HG03378 (cell line): Measurements from ENCODE around the gene CLDN34.
A peak's percentile ranks its signal among the peaks of the same experiment; 100 is the strongest.

Source experiments
- ATAC-seq: cut with Tn5 transposase; IDR thresholded peaks from one replicate; pipeline ENCODE4 v1.9.1; 2021; ENCODE audit warnings: mild to moderate bottlenecking, moderate library complexity; ENCODE audit not compliant: unreplicated experiment

The CLDN34 gene

DNA sequence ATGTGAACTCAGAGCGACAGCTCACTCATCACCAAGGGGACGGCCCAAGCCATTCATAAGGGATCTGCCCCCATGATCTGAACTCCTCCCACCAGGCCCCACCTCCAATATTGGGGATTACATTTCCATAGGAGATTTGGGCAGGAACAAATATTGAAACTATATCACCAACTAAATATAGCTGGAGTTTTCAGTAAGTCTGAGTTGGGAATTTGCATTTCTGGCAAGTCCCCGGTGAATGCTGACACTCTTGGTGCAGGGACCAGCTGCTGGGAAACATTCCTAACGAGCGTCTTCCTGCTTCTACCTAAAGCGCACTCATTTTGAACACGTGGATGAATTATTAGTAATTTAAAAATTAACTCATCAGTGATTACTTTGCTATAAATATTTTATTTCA, 13.2 kb downstream of the CLDN34 start:
- no peak for ATAC-seq

DNA sequence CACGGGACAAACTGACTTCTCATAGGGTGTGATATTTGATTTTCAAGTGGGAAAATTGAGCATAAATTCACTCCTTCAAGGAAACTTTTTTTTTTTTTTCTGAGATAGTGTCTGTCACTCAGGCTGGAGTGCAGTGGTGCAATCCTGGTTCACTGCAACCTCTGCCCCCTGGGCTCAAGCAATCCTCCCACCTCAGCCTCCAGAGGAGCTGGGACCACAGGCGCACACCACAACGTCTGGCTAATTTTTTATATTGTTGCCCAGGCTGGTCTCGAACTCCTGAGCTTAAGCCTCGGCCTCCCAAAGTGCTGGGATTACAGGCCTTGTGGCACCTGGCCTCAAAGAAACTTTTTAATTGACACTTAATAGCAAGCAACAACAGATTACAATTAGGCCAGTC, 13.8 kb downstream of the CLDN34 start:
- ATAC-seq, result no peak

DNA sequence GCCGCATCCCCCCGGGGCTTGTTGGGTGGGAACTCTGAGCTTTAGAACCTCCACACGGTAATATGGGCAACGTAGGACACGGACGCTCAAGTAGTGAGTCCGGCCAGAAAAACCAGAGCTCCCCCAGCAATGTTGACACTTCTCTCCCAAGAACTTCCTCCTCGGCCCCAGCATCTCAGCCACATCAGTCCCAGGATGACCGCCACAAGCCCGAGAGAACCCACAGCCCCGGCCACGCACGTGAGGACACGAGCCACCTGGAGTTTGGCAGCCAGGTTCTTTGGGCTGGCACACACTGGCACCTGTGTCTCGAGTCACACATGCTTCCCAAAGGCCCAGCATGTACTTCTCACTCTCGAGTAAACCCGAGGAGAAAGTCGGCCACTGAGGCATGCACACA, 16.3 kb downstream of the CLDN34 start:
- no peak for ATAC-seq

DNA sequence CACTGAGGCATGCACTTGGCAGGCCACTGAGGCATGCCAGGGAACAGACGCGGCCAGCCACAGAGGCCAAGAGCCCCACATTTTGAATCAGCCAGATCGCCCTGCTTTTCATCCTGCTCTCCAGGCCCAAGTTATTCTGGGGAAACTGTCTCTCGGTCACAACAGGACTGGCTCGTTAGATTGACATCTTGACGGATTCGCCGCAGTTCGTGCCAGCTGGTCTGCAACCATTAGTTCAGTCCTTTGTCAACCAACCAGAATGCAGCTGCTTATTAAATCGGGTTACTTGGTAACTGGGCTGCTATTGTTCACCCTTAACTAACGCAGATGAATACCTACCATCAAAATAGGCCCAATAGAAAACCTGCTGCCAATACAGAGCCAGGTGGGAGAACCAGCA, 16.7 kb downstream of the CLDN34 start:
- no peak for ATAC-seq

DNA sequence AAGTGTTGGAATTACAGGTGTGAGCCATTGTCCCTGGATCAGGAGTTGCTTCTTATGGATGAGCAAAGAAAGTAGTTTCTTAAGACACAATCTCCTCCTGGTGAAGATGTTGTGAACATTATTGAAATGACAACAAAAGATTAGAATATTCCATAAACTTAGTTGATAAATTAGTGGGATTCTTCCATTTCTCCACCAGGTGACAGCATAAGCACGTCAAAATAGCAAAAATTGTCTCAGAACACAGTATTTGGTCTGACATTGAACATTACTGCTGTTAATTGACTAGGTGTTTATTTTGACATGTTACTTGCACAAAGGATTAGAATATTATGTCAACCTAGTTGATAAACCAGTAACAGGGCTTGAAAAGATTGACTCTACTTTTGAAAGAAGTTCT, 21.6 kb downstream of the CLDN34 start:
- no peak for ATAC-seq

DNA sequence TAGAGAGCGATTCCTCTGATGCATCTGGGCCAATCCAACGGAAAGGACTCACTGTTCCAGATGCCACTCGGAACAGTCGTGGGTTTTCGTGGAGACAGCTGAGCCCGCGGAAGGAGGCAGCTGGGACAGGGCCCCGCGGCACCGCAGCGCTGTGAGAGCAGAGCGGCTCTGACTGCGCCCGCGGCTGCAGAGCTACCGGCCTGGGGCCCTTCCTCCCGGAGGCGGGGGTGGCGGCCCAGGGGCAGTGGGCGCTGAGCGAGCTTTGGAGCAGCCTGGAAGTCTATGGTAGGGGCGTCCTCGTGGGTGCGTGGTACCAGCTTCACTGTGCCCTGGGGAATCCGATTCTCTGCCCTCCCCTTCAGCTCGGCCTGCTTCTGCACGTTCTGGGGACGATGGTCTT, 24.9 kb downstream of the CLDN34 start:
- ATAC-seq, result no peak

DNA sequence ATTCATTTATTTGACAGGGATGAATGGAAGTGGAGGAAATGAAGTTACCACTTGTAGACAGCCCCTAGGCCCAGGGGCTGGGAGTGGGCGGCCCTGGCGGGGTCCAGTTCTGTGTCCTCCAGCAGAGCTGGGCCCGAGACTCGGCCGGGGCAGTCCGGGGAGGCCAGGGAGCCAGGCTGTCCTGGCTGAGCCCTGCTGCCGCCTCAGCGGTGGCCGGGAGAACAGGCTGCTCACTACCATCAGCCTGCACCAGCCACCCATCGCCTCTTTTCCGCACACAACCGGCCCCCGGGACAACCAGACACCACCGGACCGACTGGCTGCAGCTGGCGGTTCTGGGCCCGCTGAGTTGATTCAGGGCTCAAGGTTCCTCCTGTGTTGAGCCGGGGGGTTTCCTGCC, 25.6 kb downstream of the CLDN34 start:
- ATAC-seq, result no peak

DNA sequence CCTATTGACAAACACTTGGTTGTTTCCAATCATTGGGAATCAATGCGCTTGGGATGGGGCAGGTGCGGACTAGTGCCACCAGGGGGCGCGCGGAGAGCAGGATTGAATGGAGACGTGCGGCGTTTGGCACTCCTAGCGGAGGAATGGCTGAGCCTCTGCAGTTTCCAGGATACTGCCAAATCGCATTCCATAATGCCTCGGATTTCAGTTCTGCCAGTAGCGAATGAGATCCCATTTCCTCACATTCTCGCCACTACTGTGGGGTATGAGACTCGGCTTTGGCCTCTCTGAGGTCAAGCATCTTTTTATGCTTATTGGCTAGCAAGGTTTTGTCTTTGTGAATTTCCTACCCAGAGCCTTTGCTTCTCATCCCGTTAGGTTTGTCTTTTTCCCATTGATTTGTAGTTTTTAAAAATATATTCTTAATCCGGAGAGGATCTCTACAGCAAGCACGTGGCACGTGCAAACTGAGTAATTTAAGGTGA, 28.7 kb downstream of the CLDN34 start:
- ATAC-seq, result peak; percentile 75

DNA sequence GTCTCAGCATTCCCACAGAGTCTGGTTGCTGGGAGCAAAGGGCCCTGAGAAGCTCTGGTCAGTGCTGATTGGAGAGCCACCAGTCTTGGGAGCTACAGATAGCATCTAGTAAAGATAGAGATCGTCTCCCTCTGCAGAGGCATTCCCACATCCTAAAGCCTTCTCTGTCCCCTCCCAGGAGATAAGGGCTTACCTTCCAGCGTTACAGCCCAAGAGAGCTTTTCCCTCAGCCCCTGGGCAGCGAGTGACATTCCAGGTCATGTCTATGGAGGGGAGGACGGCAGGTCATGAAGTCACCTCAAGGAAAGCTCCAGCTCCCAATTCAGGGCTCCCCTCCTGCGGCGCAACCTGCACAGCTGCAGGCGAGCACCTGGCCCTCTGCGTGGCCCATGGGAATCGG, 29.9 kb downstream of the CLDN34 start:
- no peak for ATAC-seq

DNA sequence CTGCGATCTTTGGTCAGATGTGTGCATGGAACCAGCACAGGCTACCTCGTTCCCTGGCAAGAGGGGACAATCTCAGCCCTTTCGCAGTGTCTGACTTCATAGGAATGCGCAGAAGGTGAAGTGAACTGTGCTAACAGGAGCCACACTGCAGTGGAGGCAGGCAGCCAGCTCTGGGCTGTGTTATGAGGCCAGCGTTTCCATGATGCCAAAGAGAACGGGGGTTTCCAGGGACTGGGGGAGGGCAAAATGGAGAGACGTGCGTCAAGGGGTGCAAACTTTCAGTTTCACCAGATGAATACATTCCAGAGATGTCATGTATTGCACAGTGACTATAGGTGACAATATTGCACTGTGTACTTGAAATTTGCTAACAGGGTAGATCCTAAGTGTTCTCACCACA, 30.4 kb downstream of the CLDN34 start:
- peak; percentile 63 for ATAC-seq

DNA sequence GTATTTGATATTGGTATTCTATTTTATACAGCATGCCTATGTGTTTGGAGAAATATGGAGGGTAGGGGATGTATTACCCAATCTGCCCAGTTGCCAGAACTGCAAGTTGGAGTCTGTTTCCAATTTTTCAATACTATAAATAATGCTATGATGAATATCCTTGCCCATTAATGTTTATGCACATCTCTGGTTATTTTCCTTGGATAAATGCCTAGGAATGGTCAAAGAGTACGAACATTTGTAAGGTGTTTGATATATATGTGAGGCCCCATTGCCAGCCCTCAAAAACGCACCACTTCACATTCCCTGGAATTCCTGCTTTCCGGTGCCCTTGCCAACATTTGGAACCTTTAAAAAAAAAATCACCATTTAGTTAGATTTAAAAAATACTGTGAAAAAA, 34.3 kb downstream of the CLDN34 start:
- no peak for ATAC-seq

DNA sequence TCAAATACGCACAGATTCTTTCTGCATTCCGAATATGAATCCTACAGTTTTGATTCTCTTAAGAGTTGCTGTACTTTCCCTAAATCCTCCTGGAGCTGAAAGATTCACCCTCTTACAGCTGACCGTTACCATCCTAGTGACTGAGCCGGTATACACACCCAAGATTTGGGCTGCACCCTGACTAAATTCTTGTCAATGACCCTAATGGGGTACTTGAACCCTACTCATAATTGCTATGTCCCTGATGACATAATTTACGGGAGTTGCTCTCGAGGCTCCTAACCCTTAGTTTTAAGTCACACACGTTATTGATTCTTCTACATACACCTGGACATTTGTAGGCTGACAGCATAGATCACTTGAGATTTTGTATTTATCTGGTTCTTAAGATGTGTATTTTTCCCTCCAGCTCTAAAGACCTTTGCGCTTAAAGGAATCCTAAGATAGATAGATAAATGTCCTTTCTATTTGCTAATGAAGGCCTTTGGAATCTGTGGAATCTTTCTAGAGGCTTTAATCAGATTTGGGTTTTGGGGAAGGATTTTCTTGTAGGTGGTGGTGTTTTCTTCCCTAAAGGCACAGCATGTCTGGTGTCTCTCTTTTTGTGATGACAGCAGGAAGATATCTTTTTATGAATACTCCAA, 37.8 kb downstream of the CLDN34 start:
- no peak for ATAC-seq

DNA sequence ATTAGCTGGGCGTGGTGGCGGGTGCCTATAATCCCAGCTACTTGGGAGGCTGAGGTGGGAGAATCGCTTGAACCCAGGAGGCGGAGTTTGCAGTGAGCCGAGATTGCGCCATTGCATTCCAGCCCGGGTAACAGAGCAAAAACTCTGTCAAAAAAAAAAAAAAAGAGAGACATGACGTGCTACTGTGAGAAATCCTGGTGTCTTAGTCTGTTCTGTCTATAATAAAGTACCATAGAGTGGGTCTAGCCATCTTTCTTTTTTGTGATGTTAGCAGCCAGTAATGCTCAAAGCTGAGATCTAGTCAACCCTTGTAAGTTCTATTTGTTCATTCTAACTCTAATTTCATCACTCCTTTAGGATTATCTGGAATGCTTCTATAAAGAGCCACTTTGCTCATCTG, 38.9 kb downstream of the CLDN34 start:
- ATAC-seq, result no peak

DNA sequence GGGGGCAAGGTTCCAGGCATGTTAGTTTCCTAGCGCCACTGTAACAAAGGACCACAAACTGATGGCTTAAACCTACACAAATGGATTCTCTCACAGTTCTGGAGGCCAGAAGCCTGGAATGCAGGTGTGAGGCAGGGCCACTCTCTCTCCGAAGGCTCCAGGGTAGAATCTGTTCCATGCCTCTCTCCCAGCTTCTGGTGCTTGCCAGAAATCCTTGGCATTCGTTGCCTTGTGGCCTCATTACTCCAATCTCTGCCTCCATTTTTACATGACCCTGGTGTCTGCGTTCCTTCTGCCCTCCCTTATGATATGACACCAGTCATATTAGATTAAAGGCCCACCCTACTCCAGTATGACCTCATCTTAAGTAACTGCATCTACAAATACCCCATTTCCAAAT, 39.6 kb downstream of the CLDN34 start:
- ATAC-seq, result no peak

DNA sequence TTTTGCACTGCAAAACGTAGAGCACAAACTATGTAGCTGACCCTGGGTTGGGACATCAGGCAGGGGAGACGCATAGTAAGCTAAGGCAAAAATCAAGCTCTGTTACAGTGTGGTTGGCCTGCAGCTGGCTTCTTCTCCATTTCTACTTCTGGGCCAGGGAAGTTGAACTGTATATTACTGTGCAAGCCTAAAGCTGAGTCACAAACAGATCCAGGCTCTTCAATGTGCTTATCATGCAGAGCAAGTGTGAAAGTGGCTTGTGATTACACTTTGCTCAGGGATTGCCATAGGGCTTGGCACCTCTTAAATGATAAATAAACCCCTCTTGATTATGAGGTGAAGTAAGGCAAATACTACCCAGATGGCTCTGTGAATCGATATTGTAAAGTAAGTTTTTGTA, 40.5 kb downstream of the CLDN34 start:
- no peak for ATAC-seq

DNA sequence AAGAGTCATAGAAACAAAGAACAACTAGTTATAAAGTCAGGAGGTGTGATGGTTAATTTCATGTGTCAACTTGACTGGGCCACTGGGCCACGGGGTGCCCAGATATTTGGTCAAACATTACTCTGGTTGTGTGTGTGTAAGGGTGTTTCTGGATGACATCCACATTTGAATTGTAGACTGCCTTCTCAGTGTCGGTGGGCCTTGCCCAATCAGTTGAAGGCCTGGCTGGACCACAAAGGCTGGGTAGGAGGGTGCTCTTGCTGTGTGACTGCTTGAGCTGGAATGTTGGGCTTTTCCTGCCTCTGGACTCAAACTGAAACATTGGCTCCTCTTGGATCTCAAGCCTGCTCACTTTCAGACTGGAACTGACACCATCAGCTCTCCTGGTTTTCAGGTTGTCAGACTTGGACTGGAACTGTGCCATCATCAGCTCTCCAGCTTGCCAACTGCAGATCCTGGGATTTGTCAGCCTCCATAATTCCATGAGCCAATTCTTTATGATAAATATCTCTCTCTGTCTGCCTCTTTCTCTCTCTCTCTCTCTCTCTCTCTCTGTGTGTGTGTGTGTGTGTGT, 41.4 kb downstream of the CLDN34 start:
- no peak for ATAC-seq

DNA sequence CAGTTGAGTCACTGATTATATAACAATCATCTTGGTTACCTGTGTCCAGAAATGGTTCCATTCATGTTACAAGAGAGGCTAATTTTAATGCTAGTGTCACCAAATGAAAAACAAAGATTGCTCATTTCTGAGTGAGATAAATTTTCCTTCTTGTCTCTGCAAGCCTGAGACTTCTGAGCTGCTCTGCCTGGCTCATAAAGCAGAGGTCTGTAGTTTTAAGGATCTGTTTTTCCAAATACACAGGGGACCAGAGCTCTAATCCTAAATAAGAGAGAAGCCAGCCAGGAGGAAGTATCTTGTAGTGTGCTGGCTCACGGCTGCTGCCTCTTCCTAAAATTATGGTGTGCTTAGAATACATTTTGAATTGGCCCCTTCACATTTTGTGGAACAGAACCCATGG, 42.6 kb downstream of the CLDN34 start:
- ATAC-seq, result no peak

DNA sequence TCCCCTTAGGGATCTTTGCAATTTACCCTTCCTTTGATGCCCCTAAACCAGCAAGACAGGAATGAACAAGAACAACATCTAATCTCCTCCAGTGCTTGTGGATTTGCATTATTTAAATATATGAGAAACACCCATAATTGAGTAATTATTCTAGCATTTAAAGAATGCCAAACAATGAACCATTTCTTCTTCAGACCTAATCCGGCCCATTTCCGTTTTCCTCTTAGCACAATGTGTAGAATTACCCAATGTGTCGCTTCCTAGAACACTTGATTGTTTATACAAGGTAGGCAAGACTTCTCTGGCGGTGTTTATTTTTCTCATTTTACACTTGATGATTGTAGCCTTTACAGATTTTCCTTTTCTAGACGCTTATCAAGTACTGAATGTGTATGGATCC, 43.5 kb downstream of the CLDN34 start:
- no peak for ATAC-seq

DNA sequence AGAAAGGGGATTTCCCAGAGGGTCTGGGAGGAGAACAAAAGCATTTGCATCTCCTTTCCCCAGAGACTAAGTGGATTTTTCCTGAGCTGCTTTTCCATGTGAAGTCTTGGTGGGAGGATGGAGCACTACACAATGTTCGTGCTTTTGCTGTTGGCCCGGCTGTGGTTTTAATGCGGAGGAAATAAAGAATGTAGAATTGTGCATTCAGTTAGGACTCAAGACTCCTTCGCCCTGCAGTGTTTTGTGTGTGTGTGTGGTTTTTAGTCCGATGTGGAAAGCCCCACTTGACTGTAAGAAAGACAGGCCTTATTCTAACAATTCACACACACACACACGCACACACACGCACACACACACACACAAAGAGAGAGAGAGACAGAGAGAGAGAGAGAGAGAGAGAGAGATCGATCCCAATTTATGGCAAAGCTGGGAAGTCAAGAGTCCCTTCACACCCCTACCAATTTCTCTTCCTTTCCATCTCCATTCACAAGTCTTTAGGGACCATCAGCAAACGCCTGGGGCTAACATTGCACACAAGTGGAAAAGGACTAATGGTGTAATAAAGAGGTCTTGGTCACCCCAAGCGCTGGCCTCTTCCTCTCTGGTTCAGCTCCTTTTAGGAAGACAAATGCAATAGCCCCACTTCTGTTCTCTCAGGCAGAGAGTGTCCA, 44.2 kb downstream of the CLDN34 start:
- ATAC-seq, result no peak

DNA sequence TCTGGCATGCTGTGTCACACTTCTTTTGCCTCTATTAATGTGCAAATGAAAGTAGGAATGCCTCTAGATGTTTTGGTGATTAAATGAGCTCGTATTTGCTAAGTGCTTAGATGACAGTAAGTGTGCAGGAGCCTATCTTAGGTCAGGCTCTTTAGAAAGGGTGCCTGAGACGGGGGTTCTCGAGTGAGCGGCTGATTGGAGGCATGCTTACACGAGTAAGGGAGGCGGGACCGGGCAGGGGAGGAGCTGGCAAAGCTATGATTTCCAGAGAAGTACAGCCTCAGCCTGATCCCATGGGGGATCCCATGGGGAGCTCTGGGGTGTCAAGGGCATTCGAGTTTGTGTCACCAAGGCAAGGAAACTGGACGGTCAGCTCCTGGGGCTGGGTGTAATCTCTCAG, 44.8 kb downstream of the CLDN34 start:
- ATAC-seq, result no peak

DNA sequence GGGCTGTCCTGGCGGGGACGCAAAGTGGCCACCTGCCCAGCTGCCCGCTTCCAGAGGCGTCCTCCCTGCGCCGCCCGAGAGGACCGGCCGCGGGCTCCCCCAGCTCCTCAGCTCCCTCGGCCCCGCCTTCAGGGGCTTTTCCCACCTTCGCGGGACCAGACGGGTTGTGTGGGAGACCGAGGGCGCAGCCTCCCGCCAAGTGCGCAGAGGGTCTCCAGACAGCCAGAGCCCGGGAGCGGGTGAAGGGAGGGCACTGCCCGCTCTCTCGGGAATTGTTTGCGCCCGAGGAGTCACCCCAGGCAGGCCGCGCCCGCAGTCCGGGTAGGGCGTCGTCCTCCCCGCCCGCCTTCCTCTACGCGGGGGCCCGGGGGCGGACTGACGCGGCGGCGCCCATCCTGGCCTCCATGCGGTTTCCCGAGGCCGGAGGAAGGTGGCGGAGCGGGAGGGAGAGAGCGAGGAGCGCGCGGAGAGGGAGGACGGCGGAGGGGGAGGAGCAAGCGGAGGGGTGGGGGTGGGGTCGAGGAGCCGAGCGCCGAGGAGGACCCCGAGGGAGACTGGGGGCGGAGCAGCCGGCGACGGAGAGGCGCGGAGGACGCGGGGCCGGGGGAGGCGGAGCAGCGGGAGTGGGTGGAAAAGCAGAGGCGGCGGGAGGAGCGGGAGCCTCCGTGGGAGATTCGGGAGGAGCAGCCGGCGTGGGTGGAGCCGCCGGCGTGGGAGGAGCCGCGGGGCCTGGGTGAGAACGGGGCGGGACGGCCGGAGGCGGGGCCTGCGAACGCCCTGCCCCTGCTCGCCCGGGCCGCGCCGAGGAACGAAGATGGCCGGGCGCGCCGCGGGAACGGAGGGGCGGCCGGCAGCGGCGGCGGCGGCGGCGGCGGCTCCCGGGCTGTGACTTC, 47.5 kb downstream of the CLDN34 start:
- peak; percentile 36 for ATAC-seq

DNA sequence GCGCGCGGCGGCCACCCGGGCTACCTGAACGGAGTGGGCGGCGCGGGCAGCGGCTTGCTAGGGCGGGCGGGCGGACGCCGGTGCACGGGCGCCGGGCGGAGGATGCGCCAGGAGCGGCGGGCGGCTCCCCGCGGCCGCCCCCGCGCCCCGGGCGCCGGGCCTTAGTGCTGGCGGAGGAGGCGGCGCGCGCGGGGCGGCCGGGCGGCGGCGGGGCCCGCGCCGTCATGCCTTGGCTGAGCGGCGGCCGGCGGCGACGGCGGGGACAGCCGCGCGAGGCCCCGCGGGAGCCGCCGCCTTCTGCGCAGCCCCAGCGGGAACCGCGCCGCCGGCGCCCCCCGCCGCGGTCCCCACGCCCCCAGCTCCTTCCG, 48.2 kb downstream of the CLDN34 start:
- no peak for ATAC-seq
